ENCODE results near the gene PAPSS1.

DNA sequence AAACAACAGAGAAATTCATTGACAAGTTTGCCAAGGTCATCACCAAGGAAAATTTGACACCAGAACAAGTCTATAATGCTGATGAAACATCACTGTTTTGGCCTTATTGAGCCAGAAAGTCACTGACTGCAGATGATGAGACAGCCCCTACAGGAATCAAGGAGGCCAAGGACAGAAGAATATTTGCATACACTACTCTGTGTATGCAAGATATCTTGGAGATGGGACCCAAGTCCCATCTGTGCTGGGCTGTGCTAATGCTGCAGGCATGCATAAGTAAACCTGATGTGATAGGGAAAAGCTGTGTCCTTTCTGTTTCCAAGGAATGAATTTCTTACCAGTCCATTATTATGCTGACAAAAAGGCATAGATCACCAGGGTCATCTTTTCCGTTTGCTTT lies 126.8 kb downstream of the PAPSS1 start:
- TF ChIP-seq ZSCAN20 (CRISPR knock-in tag; IDR thresholded peaks at IDR 0.05) (no peak), RCOR1 (IDR thresholded peaks at IDR 0.05; ENCODE audit: low read depth, low read length) (no peak)
- TF ChIP-seq, protein P1, sequence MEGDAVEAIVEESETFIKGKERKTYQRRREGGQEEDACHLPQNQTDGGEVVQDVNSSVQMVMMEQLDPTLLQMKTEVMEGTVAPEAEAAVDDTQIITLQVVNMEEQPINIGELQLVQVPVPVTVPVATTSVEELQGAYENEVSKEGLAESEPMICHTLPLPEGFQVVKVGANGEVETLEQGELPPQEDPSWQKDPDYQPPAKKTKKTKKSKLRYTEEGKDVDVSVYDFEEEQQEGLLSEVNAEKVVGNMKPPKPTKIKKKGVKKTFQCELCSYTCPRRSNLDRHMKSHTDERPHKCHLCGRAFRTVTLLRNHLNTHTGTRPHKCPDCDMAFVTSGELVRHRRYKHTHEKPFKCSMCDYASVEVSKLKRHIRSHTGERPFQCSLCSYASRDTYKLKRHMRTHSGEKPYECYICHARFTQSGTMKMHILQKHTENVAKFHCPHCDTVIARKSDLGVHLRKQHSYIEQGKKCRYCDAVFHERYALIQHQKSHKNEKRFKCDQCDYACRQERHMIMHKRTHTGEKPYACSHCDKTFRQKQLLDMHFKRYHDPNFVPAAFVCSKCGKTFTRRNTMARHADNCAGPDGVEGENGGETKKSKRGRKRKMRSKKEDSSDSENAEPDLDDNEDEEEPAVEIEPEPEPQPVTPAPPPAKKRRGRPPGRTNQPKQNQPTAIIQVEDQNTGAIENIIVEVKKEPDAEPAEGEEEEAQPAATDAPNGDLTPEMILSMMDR (IDR thresholded peaks at IDR 0.05) = no peak

Measured in A549 (cell line).